Left renal pelvis (tissue), 4 donors: ENCODE measurements around the gene LARGE1. TPM values are rescaled to one million over a fixed set of nuclear protein-coding genes. Genes with fewer than 3 reads are reported as not detected.

Source experiments
- DNase-seq, 4 donors: peaks; one replicate each; pipeline ENCODE4 v3.0.0-alpha.2; 2013; ENCODE audit warnings: low read depth in 4 of 4, low spot score in 3 of 4
- polyA plus RNA-seq, 4 donors: library from polyadenylated mRNA; unstranded; fragments of 120-200 nt; gene quantifications; one replicate each; pipeline ENCODE4 v1.2.1, GENCODE V29; 2013; ENCODE audit not compliant: insufficient read length in 4 of 4

LARGE1 gene
- polyA plus RNA-seq, result 10 to 100 TPM; 25.9 to 29.2 (median 27.4) TPM

GRCh38 chr22:33920197-33920540 lies at the start of gene LARGE1:
Gene LARGE1 (minus strand): TSS chr22:33920476.
- no peak for DNase-seq

- DNase-seq, result no peak
Measured at GRCh38 chr22:33969045-33969444, 48.8 kb upstream of the LARGE1 start.

GRCh38 chr22:33964121-33964520 lies 43.8 kb upstream of the LARGE1 start:
- peak in 1 of 4 donors; percentile 19 for DNase-seq

GRCh38 chr22:33962409-33962808 lies 42.1 kb upstream of the LARGE1 start:
- DNase-seq, result no peak

GRCh38 chr22:33958741-33959140 lies 38.5 kb upstream of the LARGE1 start:
- no peak for DNase-seq

- no peak for DNase-seq
Measured at GRCh38 chr22:33957086-33957485, 36.8 kb upstream of the LARGE1 start.

GRCh38 chr22:33952776-33953175 lies 32.5 kb upstream of the LARGE1 start:
- DNase-seq, result no peak

GRCh38 chr22:33940741-33941140 lies 20.5 kb upstream of the LARGE1 start:
- no peak for DNase-seq

GRCh38 chr22:33932997-33933396 lies 12.7 kb upstream of the LARGE1 start:
- DNase-seq, result no peak

- no peak for DNase-seq
Measured at GRCh38 chr22:33931406-33931805, 11.1 kb upstream of the LARGE1 start.

- DNase-seq, result no peak
Measured at GRCh38 chr22:33927752-33928151, 7.5 kb upstream of the LARGE1 start.

GRCh38 chr22:33925194-33925593 lies 4.9 kb upstream of the LARGE1 start:
- no peak for DNase-seq

GRCh38 chr22:33923660-33924246 lies 3.5 kb upstream of the LARGE1 start:
- DNase-seq, result peak in 2 of 4 donors; percentile 68 to 71

- DNase-seq, result no peak
Measured at GRCh38 chr22:33923033-33923432, 2.8 kb upstream of the LARGE1 start.

- no peak for DNase-seq
Measured at GRCh38 chr22:33922349-33922681, 2.0 kb upstream of the LARGE1 start.

- peak in 1 of 4 donors; percentile 70 for DNase-seq
Measured at GRCh38 chr22:33921525-33922348, 1.5 kb upstream of the LARGE1 start.

- peak; percentile 91 to 96 (median 94) for DNase-seq
Measured at GRCh38 chr22:33920927-33921524, 750 bp upstream of the LARGE1 start.

- DNase-seq, result no peak
Measured at GRCh38 chr22:33919391-33920196, 682 bp downstream of the LARGE1 start.

- no peak for DNase-seq
Measured at GRCh38 chr22:33918676-33919365, 1.5 kb downstream of the LARGE1 start.

- no peak for DNase-seq
Measured at GRCh38 chr22:33917744-33918406, 2.4 kb downstream of the LARGE1 start.
